Keratinocyte (primary cell): Measurements from ENCODE around the gene KRT35.

ENCODE experiments used
- CTCF ChIP-seq, 3 experiments: IDR thresholded peaks in 1 of 3; conservative IDR thresholded peaks in 1 of 3; optimal IDR thresholded peaks in 1 of 3; 2 replicates in 2 of 3; 3 replicates in 1 of 3; pipeline versions ENCODE3 to v1.5.1; 2011; ENCODE audit warnings: low read length in 3 of 3, mild to moderate bottlenecking in 3 of 3, moderate library complexity in 2 of 3, control low read depth in 1 of 3, inconsistent platforms in 1 of 3; ENCODE audit not compliant: insufficient read depth in 2 of 3; ENCODE audit errors: extremely low read depth in 1 of 3
- EZH2 ChIP-seq: IDR thresholded peaks from one replicate; pipeline ENCODE4 v1.6.1; 2012; ENCODE audit warnings: inconsistent platforms, mild to moderate bottlenecking, low read length, moderate library complexity

- TF ChIP-seq CTCF (optimal IDR thresholded peaks at IDR 0.05 in 1 of 3, IDR thresholded peaks at IDR 0.05 in 1 of 3, conservative IDR thresholded peaks at IDR 0.05 in 1 of 3; ENCODE audit: extremely low read depth in 1 of 3, insufficient read depth in 2 of 3, low read length in 3 of 3) (no peak), EZH2 (no peak)
Observed at GRCh38 chr17:41513168-41513547, 32.2 kb upstream of the KRT35 start.
